HepG2 (cell line): ENCODE data around the gene CTNNA2. TPM values are rescaled to one million over a fixed set of nuclear protein-coding genes. Genes with fewer than 3 reads are reported as not detected.

ENCODE experiments used
- ATAC-seq: fragments of 200-7000 bp; cut with Tn5 transposase; 3 replicates; pipeline ENCODE4 v1.9.1; 2020; ENCODE audit warnings: mild to moderate bottlenecking, moderate library complexity
- BruUV-seq: library from RNA; stranded (reverse); fragments of 400-500 nt; replicated peaks from 2 replicates; lab custom pipeline; 2021; lab: Mats Ljungman, UMichigan
- CTCF ChIA-PET: fragments of 300-600 bp; formaldehyde crosslinking; extraction: SDS; loops from one replicate; lab custom pipeline; 2021; ENCODE audit warnings: low total read pairs, inconsistent platforms, low intra/inter-chr PET ratio; lab: Yijun Ruan, JAX
- POLR2A ChIA-PET: fragments of 350-600 bp; sonication (Branson Sonifier 250); formaldehyde crosslinking; loops from one replicate; lab custom pipeline; 2020; ENCODE audit warnings: antibody characterized with exemption, inconsistent platforms; lab: Yijun Ruan, JAX
- DNase-seq: peaks from one replicate; pipeline ENCODE4 v3.0.0-alpha.2; 2015; ENCODE audit warnings: low spot score
- FAIRE-seq: peaks from 3 replicates; lab custom pipeline; 2011; peaks lifted over from hg19 to GRCh38; lab: Jason Lieb, UNC
- H2AFZ ChIP-seq: one replicate; pipeline ENCODE4 v1.6.1; 2011; ENCODE audit warnings: low read length, inconsistent platforms
- H3K27ac ChIP-seq: fragments of 300-600 bp; 3 replicates; pipeline ENCODE4 v1.8.0; 2011; ENCODE audit warnings: mixed run types, mild to moderate bottlenecking, mixed read lengths, low read length, inconsistent platforms; ENCODE audit not compliant: insufficient read depth; ENCODE audit errors: extremely low read length
- H3K27me3 ChIP-seq, 2 experiments: fragments of 200-600 bp in 1 of 2; 2 replicates in 1 of 2; 3 replicates in 1 of 2; pipeline versions ENCODE4 v1.6.0 to v1.8.0; 2011; ENCODE audit warnings: low read length in 2 of 2, mild to moderate bottlenecking in 2 of 2, moderate library complexity in 2 of 2, inconsistent platforms in 1 of 2; ENCODE audit not compliant: insufficient read depth in 2 of 2, control insufficient read depth in 1 of 2
- H3K36me3 ChIP-seq, 2 experiments: fragments of 200-600 bp in 1 of 2; replicated peaks in 1 of 2; 2 replicates in 1 of 2; 3 replicates in 1 of 2; pipeline versions ENCODE4 v1.5.1 to v1.8.0; 2011; ENCODE audit warnings: low read length in 2 of 2, inconsistent platforms in 1 of 2; ENCODE audit not compliant: insufficient read depth in 2 of 2, control insufficient read depth in 1 of 2
- H3K4me1 ChIP-seq: 2 replicates; pipeline ENCODE4 v1.5.1; 2012; ENCODE audit warnings: low read length, inconsistent platforms; ENCODE audit not compliant: insufficient read depth
- H3K4me2 ChIP-seq: 2 replicates; pipeline ENCODE4 v1.6.0; 2011; ENCODE audit warnings: low read depth, low read length, inconsistent platforms
- H3K4me3 ChIP-seq, 3 experiments: fragments of 200-600 bp in 1 of 3; sonication (generic), shearing (Covaris generic) in 1 of 3; replicated peaks in 1 of 3; 2 replicates each; pipeline ENCODE4 v1.5.1; 2011 to 2016; ENCODE audit warnings: low read length in 3 of 3, inconsistent platforms in 2 of 3, low read depth in 2 of 3, mild to moderate bottlenecking in 2 of 3, control low read depth in 1 of 3, mixed read lengths in 1 of 3; ENCODE audit not compliant: insufficient read depth in 1 of 3
- H3K79me2 ChIP-seq: one replicate; pipeline ENCODE4 v1.6.1; 2011; ENCODE audit warnings: low read length, inconsistent platforms; ENCODE audit not compliant: insufficient read depth
- H3K9ac ChIP-seq: 2 replicates; pipeline ENCODE4 v1.6.0; 2011; ENCODE audit warnings: mild to moderate bottlenecking, low read depth, low read length, inconsistent platforms; ENCODE audit not compliant: insufficient read depth
- H3K9me3 ChIP-seq: 2 replicates; pipeline ENCODE4 v1.5.1; 2012; ENCODE audit warnings: mild to moderate bottlenecking, low read length
- H4K20me1 ChIP-seq: 2 replicates; pipeline ENCODE4 v1.6.0; 2011; ENCODE audit warnings: inconsistent platforms, mild to moderate bottlenecking, low read length, moderate library complexity; ENCODE audit not compliant: insufficient read depth
- BRD4 ChIP-seq: sonication (generic); formaldehyde crosslinking; IDR thresholded peaks from 2 replicates; pipeline ENCODE4 v1.4.0; 2020; ENCODE audit warnings: missing genetic modification reagents
- CHD4 ChIP-seq: fragments of 200-600 bp; sonication (generic); IDR thresholded peaks from 2 replicates; pipeline ENCODE4 v1.7.0; 2017; ENCODE audit warnings: mild to moderate bottlenecking, low read length, borderline replicate concordance
- GLI4 ChIP-seq: sonication (generic); formaldehyde crosslinking; IDR thresholded peaks from 2 replicates; pipeline ENCODE4 v1.5.1; 2020; ENCODE audit warnings: missing genetic modification reagents, mild to moderate bottlenecking, moderate library complexity, borderline replicate concordance
- KDM5B ChIP-seq: sonication (generic); formaldehyde crosslinking; IDR thresholded peaks from 2 replicates; pipeline ENCODE4 v1.4.0; 2020; ENCODE audit warnings: missing genetic modification reagents, mild to moderate bottlenecking, borderline replicate concordance
- MAFF ChIP-seq: IDR thresholded peaks from 2 replicates; pipeline ENCODE4 v1.6.1; 2011; ENCODE audit warnings: low read depth, low read length, improper control_type of control experiment
- MAFK ChIP-seq, 2 experiments: IDR thresholded peaks in 1 of 2; conservative IDR thresholded peaks in 1 of 2; 2 replicates each; pipeline ENCODE4 v1.6.1; 2011; ENCODE audit warnings: improper control_type of control experiment in 2 of 2, low read length in 2 of 2
- MIXL1 ChIP-seq: IDR thresholded peaks from 2 replicates; pipeline ENCODE4 v1.6.1; 2016
- MLLT10 ChIP-seq: sonication (generic); formaldehyde crosslinking; IDR thresholded peaks from 2 replicates; pipeline ENCODE4 v1.4.0; 2020; ENCODE audit warnings: missing genetic modification reagents
- MXD4 ChIP-seq: IDR thresholded peaks from 2 replicates; pipeline ENCODE4 v1.6.1; 2016; ENCODE audit warnings: mild to moderate bottlenecking, missing biosample characterization, missing genetic modification reagents
- NCOA2 ChIP-seq: sonication (generic); formaldehyde crosslinking; IDR thresholded peaks from 2 replicates; pipeline ENCODE4 v1.8.0; 2022; ENCODE audit warnings: inconsistent platforms
- NFE2L2 ChIP-seq: fragments of 150-350 bp; IDR thresholded peaks from 2 replicates; pipeline ENCODE4 v1.6.1; 2014; ENCODE audit warnings: low read length
- RBFOX2 ChIP-seq: fragments of 200-400 bp; formaldehyde crosslinking; IDR thresholded peaks from 2 replicates; pipeline ENCODE4 v1.6.1; 2017; ENCODE audit warnings: low read depth, mild to moderate bottlenecking, low read length
- SALL2 ChIP-seq: sonication (generic); formaldehyde crosslinking; IDR thresholded peaks from 2 replicates; pipeline ENCODE4 v1.8.1; 2023; ENCODE audit warnings: mild to moderate bottlenecking, missing genetic modification reagents, inconsistent platforms
- SIN3A ChIP-seq: IDR thresholded peaks from 2 replicates; pipeline ENCODE4 v1.6.1; 2011; ENCODE audit warnings: low read depth, mild to moderate bottlenecking, control low read depth, low read length, borderline replicate concordance
- ZBTB21 ChIP-seq: sonication (generic); formaldehyde crosslinking; IDR thresholded peaks from 2 replicates; pipeline ENCODE4 v1.4.0; 2020; ENCODE audit warnings: missing genetic modification reagents
- ZFP1 ChIP-seq: IDR thresholded peaks from 2 replicates; pipeline ENCODE4 v1.6.1; 2016
- ZNF317 ChIP-seq: sonication (generic); formaldehyde crosslinking; IDR thresholded peaks from 2 replicates; pipeline ENCODE4 v1.5.0; 2020; ENCODE audit warnings: mild to moderate bottlenecking, missing genetic modification reagents
- ZNF557 ChIP-seq: sonication (generic); formaldehyde crosslinking; IDR thresholded peaks from 2 replicates; pipeline ENCODE4 v1.4.0; 2020; ENCODE audit warnings: missing genetic modification reagents
- WGBS: methylation state at CpG from one replicate; pipeline ENCODE4 v1.1.6; 2017; ENCODE audit warnings: low lambda C conversion rate; 5-methylcytosine and 5-hydroxymethylcytosine counted together
- in situ Hi-C: cut with HindIII; loops from 2 replicates; pipeline ENCODE4 v1.10.0; 2017; ENCODE audit warnings: low pct_unique_long_range_greater_than_20kb; ENCODE audit not compliant: extremely low pct_ligation_motif_present
- intact Hi-C: fragments of 100-400 bp; cut with micrococcal nuclease; formaldehyde crosslinking; loops from one replicate; pipeline ENCODE4 v1.10.0; 2022; ENCODE audit not compliant: unreplicated experiment
- polyA plus RNA-seq, 8 experiments: library from polyadenylated mRNA; depleted of rRNA in 3 of 8; stranded (reverse) in 7 of 8; unstranded in 1 of 8; fragments of >200 nt; fragmentation: Illumina TruSeq in 4 of 8; extraction: Trizol in 4 of 8; gene quantifications; 2 replicates each; pipeline versions ENCODE4 v1.2.1 to v1.2.3, GENCODE V29; 2011 to 2016; ENCODE audit warnings: low read depth in 4 of 8, missing spikeins in 1 of 8, mixed read lengths in 1 of 8; ENCODE audit not compliant: insufficient read depth in 1 of 8
- total RNA-seq, 5 experiments: library from RNA; depleted of rRNA; stranded (reverse); fragments of >200 nt; fragmentation: Illumina TruSeq; extraction: Trizol; gene quantifications; 2 replicates each; pipeline ENCODE4 v1.2.3, GENCODE V29; 2016; ENCODE audit warnings: low read depth in 1 of 5
- TF ChIP-seq, protein P1 (sequence below): sonication (generic); formaldehyde crosslinking; IDR thresholded peaks from 2 replicates; pipeline ENCODE4 v1.8.1; 2023; ENCODE audit warnings: missing genetic modification reagents, mild to moderate bottlenecking, borderline replicate concordance
- TF ChIP-seq, protein P2 (sequence below): sonication (generic); formaldehyde crosslinking; IDR thresholded peaks from 2 replicates; pipeline ENCODE4 v1.4.0; 2020; ENCODE audit warnings: missing genetic modification reagents, low read depth, mild to moderate bottlenecking, borderline replicate concordance
- TF ChIP-seq, protein P3 (sequence below): sonication (generic); formaldehyde crosslinking; IDR thresholded peaks from 2 replicates; pipeline ENCODE4 v1.8.0; 2022; ENCODE audit warnings: mild to moderate bottlenecking, missing genetic modification reagents, moderate library complexity

The CTNNA2 gene
- total and polyA plus RNA-seq, 2 of the 13 experiments (the other 11 are each of a cell fraction or from before 2014, with no cell fraction given): not detected

DNA sequence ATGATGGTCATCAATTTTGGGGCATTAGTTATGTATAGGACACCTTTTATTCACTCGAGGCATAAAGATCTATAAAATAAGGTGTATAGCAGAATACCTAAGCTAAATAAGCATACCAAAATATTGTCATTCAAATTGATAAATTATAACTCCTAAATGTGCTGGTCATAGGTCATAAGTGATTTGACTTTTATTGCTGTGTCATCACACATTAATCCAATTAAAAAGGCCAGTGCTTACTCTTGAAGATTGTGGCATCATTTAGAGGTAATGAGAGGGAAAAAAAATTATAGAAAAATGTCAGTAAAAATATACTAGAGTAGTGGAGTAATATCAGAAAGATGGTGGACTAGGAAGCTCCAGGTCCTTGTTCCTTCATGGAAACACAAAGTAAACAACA lies 1138.6 kb downstream of the CTNNA2 start:
- WGBS: 0% methylated on average over 1 of the region's 1 CpG
- intact Hi-C loops (no loop called here), in situ Hi-C loops (no loop called here)
- DNase-seq (no peak), FAIRE-seq (no peak), ATAC-seq (no peak)
- TF ChIP-seq BRD4 (CRISPR knock-in tag) (no peak), MAFK (conservative IDR thresholded peaks at IDR 0.05 in 1 of 2, IDR thresholded peaks at IDR 0.05 in 1 of 2; ENCODE audit: low read length in 2 of 2) (peak; percentile 60 to 71; a peak in 3 of 4 replicates), MLLT10 (no peak), NFE2L2 (peak; percentile 46), ZBTB21 (CRISPR knock-in tag) (no peak), SIN3A (no peak), GLI4 (CRISPR knock-in tag) (no peak), SALL2 (CRISPR knock-in tag) (no peak), RBFOX2 (no peak), ZNF317 (CRISPR knock-in tag) (no peak), MIXL1 (no peak), CHD4 (no peak), ZFP1 (CRISPR knock-in tag) (no peak), KDM5B (CRISPR knock-in tag) (no peak), ZNF557 (CRISPR knock-in tag) (no peak), MAFF (peak; percentile 53), MXD4 (CRISPR knock-in tag) (no peak), NCOA2 (CRISPR knock-in tag) (no peak)
- TF ChIP-seq, protein P1, sequence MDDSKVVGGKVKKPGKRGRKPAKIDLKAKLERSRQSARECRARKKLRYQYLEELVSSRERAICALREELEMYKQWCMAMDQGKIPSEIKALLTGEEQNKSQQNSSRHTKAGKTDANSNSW (CRISPR knock-in tag): no peak
- TF ChIP-seq, protein P2, sequence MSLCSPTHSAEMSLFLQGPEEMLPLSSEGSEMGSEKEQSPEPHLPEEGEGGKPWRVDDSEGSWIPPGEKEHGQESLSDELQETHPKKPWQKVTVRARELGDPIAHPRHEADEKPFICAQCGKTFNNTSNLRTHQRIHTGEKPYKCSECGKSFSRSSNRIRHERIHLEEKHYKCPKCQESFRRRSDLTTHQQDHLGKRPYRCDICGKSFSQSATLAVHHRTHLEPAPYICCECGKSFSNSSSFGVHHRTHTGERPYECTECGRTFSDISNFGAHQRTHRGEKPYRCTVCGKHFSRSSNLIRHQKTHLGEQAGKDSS: no peak
- TF ChIP-seq, protein P3, sequence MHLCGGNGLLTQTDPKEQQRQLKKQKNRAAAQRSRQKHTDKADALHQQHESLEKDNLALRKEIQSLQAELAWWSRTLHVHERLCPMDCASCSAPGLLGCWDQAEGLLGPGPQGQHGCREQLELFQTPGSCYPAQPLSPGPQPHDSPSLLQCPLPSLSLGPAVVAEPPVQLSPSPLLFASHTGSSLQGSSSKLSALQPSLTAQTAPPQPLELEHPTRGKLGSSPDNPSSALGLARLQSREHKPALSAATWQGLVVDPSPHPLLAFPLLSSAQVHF (CRISPR knock-in tag): no peak
- Histone ChIP-seq H2AFZ (no peak overlapping the region), H3K4me3 (no peak overlapping the region), H3K9ac (no peak overlapping the region), H3K27me3 (no peaks in the 10 kb centered on the region), H3K9me3 (peaks cover 94% of the 10 kb centered on the region), H3K79me2 (no peaks in the 10 kb centered on the region), H3K36me3 (no peaks in the 10 kb centered on the region), H3K27ac (no peak overlapping the region), H3K4me2 (no peak overlapping the region), H4K20me1 (no peaks in the 10 kb centered on the region), H3K4me1 (no peaks in the 10 kb centered on the region)
- no TSS peak for BruUV-seq
- ChIA-PET CTCF (no interaction called here), POLR2A (no interaction called here)
